HL-60 (cell line): ENCODE measurements around the gene HSD17B1.

Experiments used
- POLR2AphosphoS5 ChIP-seq: IDR thresholded peaks from 2 replicates; pipeline ENCODE4 v1.6.1; 2012; ENCODE audit warnings: low read depth
- TF ChIP-seq, protein P1 (sequence below): IDR thresholded peaks from one replicate; pipeline ENCODE4 v1.5.1; 2011; ENCODE audit warnings: low read length, control low read depth, inconsistent platforms; ENCODE audit not compliant: insufficient read depth

DNA sequence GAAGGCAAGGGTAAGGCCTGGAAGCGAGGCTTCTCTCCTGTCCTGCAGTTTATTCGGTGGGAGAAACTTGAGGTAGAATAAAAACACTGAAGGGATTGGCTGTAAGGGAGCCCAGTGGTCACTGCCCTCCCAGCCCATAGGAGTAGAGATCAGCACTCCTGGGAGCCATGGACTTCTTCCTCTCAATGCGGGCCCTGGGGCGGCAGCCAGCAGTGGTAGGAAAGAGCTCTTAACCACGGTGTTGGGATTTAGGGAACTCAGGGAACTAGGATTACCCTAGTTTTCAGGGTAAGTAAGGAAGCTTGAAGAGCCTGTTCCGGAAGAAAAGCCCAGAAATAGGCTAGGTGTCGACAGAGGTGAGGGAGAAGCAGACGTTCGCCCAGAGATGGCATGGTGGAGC is 40.5 kb upstream of the HSD17B1 start:
- no peak for TF ChIP-seq POLR2AphosphoS5
- TF ChIP-seq, protein P1, sequence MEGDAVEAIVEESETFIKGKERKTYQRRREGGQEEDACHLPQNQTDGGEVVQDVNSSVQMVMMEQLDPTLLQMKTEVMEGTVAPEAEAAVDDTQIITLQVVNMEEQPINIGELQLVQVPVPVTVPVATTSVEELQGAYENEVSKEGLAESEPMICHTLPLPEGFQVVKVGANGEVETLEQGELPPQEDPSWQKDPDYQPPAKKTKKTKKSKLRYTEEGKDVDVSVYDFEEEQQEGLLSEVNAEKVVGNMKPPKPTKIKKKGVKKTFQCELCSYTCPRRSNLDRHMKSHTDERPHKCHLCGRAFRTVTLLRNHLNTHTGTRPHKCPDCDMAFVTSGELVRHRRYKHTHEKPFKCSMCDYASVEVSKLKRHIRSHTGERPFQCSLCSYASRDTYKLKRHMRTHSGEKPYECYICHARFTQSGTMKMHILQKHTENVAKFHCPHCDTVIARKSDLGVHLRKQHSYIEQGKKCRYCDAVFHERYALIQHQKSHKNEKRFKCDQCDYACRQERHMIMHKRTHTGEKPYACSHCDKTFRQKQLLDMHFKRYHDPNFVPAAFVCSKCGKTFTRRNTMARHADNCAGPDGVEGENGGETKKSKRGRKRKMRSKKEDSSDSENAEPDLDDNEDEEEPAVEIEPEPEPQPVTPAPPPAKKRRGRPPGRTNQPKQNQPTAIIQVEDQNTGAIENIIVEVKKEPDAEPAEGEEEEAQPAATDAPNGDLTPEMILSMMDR: no peak
